Measurements from ENCODE around the gene SH3BGRL. TPM values are rescaled to one million over a fixed set of nuclear protein-coding genes. Genes with fewer than 3 reads are reported as not detected.

The SH3BGRL gene
- total RNA-seq = 97.3 TPM

DNA sequence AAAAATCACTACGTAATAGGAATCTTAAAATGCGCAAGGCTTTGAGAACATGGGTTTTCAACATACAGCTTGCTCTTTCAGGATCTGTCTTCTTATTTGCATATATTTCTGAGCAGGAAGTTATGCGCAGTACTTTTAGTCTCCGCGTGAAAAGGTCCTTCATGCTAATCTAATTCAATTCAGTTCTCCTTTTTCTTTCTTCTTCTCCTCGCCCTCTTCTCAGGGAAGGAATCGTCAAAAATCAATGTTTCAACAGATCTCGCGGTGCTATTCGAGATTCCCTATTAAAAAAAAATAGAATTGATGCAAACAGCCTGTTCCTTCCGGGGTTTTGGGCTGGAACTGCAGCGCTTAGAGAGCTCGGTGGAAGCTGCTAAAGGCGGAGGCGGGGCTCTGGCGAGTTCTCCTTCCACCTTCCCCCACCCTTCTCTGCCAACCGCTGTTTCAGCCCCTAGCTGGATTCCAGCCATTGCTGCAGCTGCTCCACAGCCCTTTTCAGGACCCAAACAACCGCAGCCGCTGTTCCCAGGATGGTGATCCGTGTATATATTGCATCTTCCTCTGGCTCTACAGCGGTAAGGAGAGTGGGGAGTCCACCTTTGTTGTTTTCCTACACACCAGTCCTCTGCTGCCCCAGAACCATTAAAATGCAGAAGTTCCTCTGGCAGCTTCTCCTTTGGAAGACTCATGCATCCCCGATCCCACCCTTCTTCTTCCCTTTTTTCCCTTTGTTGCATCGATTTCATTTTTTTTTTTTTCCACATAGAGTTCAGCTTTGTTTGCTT, at the start of gene SH3BGRL, which contains the start of gene HMGN5:
TSS of gene SH3BGRL (plus strand) at position 432 of the 785 bp plus-strand sequence. CDS start at position 531, 99 bp downstream.
TSS of gene HMGN5 (minus strand) at position 243 of the 785 bp plus-strand sequence. CDS start 80,364 bp downstream, outside the sequence.

Other genes starting within 250 kb of the SH3BGRL start
- gene HMGN5, start 189 bp upstream of the SH3BGRL start, total RNA-seq = 3.7 TPM

Data from metanephros (tissue), 1 donor.